ENCODE data around the gene INTS7.

Gene INTS7

DNA sequence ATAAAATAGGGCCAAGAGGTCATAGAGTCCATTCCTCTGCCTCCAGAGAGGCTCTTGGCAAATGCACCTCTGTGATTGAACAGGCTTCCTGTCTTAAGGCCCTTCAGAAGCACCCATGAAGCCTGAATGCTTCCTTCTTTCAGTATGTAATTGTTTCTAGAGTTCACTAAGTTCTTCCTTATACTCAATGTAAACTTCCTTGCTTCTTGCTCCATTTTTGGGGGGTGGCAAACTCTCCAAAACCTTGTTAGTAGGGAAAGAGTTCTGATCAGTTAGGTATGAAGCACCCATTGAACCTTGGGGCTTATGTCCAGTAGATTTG, 102.5 kb downstream of the INTS7 start:
- Histone ChIP-seq H4K20me1 (ENCODE audit: insufficient read depth, low read length, poor library complexity, severe bottlenecking) (no peaks in the 10 kb centered on the region), H3K27me3 (ENCODE audit: insufficient read depth, low read length, poor library complexity, severe bottlenecking) (no peaks in the 10 kb centered on the region), H2AFZ (ENCODE audit: low read length) (no peak overlapping the region), H3K9me3 (ENCODE audit: insufficient read depth, low read depth, low read length) (no peaks in the 10 kb centered on the region), H3F3A (ENCODE audit: low read depth) (no peaks in the 10 kb centered on the region), H3K9me2 (replicated peaks; ENCODE audit: low read depth, low read length) (no peaks in the 10 kb centered on the region), H3K79me2 (ENCODE audit: insufficient read depth, low read length) (no peaks in the 10 kb centered on the region), H3K9ac (ENCODE audit: low read depth, low read length, poor library complexity, severe bottlenecking) (no peak overlapping the region), H3K4me2 (ENCODE audit: low read depth, low read length, poor library complexity, severe bottlenecking) (no peak overlapping the region), H3K4me1 (ENCODE audit: insufficient read depth, low read length, poor library complexity, severe bottlenecking) (no peaks in the 10 kb centered on the region), H3K4me3 (ENCODE audit: low read length, poor library complexity, severe bottlenecking) (no peak overlapping the region), H3K36me3 (ENCODE audit: insufficient read depth, low read length) (no peaks in the 10 kb centered on the region)
- TF ChIP-seq CTCF (conservative IDR thresholded peaks at IDR 0.05; ENCODE audit: low read length) (no peak), EZH2phosphoT487 (IDR thresholded peaks at IDR 0.05; ENCODE audit: borderline replicate concordance) (no peak)

DNA sequence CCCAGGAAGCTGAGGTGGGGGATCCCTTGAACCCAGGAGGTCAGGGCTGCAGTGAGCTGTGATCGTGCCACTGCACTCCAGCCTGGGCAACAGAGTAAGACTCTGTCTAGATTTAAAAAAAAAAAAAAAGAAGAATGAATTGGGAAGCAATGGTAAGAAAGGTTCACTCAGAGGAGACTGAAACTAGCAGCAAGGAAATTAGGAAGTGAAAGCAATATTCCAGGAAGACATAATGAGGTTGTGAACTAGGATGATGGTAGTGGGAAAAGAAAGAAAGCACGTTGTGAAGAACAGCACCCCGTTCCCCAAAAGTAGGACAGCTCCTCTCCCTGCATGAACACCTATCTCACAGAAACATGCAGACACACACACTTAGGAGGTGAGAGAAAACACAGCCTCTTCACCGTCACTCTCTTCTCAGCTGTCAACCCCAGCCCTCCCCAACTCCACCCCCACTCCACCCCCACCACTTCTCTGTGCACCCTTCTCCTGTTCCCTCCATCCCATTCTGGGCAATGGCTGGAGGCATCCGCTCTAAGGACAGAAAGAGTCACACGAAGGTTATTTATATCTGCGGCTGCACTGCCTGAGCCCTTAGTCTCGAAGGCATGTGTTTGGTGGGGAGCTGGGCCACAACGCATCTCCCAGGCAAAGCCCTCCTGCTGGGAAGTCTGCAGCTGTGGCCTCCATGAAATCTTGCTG, 103.0 kb downstream of the INTS7 start:
- H4K20me1 ChIP-seq (ENCODE audit: insufficient read depth, low read length, poor library complexity, severe bottlenecking): no peaks in the 10 kb centered on the region
- no peak overlapping the region for H2AFZ ChIP-seq (ENCODE audit: low read length)
- no peaks in the 10 kb centered on the region for H3K9me2 ChIP-seq (replicated peaks; ENCODE audit: low read depth, low read length)
- H3K9ac ChIP-seq (ENCODE audit: low read depth, low read length, poor library complexity, severe bottlenecking): no peak overlapping the region
- H3K36me3 ChIP-seq (ENCODE audit: insufficient read depth, low read length): no peaks in the 10 kb centered on the region
- H3K4me1 ChIP-seq (ENCODE audit: insufficient read depth, low read length, poor library complexity, severe bottlenecking): no peaks in the 10 kb centered on the region
- no peaks in the 10 kb centered on the region for H3K9me3 ChIP-seq (ENCODE audit: insufficient read depth, low read depth, low read length)
- H3F3A ChIP-seq (ENCODE audit: low read depth): no peaks in the 10 kb centered on the region
- no peak overlapping the region for H3K4me2 ChIP-seq (ENCODE audit: low read depth, low read length, poor library complexity, severe bottlenecking)
- no peak overlapping the region for H3K4me3 ChIP-seq (ENCODE audit: low read length, poor library complexity, severe bottlenecking)
- no peak for TF ChIP-seq CTCF (conservative IDR thresholded peaks at IDR 0.05; ENCODE audit: low read length)
- TF ChIP-seq EZH2phosphoT487 (IDR thresholded peaks at IDR 0.05; ENCODE audit: borderline replicate concordance): no peak
- no peaks in the 10 kb centered on the region for H3K27me3 ChIP-seq (ENCODE audit: insufficient read depth, low read length, poor library complexity, severe bottlenecking)
- no peaks in the 10 kb centered on the region for H3K79me2 ChIP-seq (ENCODE audit: insufficient read depth, low read length)

DNA sequence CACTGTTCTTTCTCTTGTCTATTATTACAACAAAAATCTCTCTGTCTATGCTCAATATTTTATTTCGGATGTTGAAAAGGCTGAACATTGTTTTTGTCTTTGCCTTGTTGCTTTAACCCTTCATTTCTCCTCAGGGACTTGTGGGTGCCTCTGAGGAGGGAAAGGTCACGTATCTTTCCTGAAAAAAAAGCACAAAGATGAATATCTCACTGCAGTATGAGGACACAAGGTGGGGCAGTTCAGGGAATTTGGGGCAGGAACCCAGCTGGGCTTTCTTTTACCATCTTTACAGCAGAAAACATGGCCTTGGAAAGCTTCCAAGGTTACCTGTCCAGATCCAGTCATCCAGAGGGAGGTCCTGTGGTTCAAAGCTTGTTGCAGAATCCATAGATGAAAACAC, 105.7 kb downstream of the INTS7 start:
- Histone ChIP-seq H3F3A (ENCODE audit: low read depth) (no peaks in the 10 kb centered on the region), H3K9ac (ENCODE audit: low read depth, low read length, poor library complexity, severe bottlenecking) (no peak overlapping the region), H3K9me2 (replicated peaks; ENCODE audit: low read depth, low read length) (no peaks in the 10 kb centered on the region), H3K36me3 (ENCODE audit: insufficient read depth, low read length) (no peaks in the 10 kb centered on the region), H3K79me2 (ENCODE audit: insufficient read depth, low read length) (no peaks in the 10 kb centered on the region), H3K4me2 (ENCODE audit: low read depth, low read length, poor library complexity, severe bottlenecking) (no peak overlapping the region), H4K20me1 (ENCODE audit: insufficient read depth, low read length, poor library complexity, severe bottlenecking) (no peaks in the 10 kb centered on the region), H3K4me1 (ENCODE audit: insufficient read depth, low read length, poor library complexity, severe bottlenecking) (no peaks in the 10 kb centered on the region), H2AFZ (ENCODE audit: low read length) (no peak overlapping the region; the same call in 1 of the 2 replicates), H3K27me3 (ENCODE audit: insufficient read depth, low read length, poor library complexity, severe bottlenecking) (no peaks in the 10 kb centered on the region), H3K9me3 (ENCODE audit: insufficient read depth, low read depth, low read length) (no peaks in the 10 kb centered on the region), H3K4me3 (ENCODE audit: low read length, poor library complexity, severe bottlenecking) (no peak overlapping the region)
- TF ChIP-seq EZH2phosphoT487 (IDR thresholded peaks at IDR 0.05; ENCODE audit: borderline replicate concordance) (no peak), CTCF (conservative IDR thresholded peaks at IDR 0.05; ENCODE audit: low read length) (no peak)
